GM23338 (cell line): ENCODE measurements around the gene MYO15B. TPM values are rescaled to one million over a fixed set of nuclear protein-coding genes. Genes with fewer than 3 reads are reported as not detected.

Source experiments
- ATAC-seq: fragments of 200-7000 bp; cut with Tn5 transposase; 3 replicates; pipeline ENCODE4 v1.9.1; 2020
- DNase-seq: peaks from one replicate; pipeline ENCODE4 v3.0.0-alpha.2; 2015; ENCODE audit warnings: low spot score
- H2AFZ ChIP-seq: fragments of 200-600 bp; sonication (generic); 2 replicates; pipeline ENCODE4 v1.8.0; 2016; ENCODE audit warnings: antibody characterized with exemption, mild to moderate bottlenecking, moderate library complexity
- H3F3A ChIP-seq: fragments of 200-600 bp; sonication (generic); replicated peaks from 2 replicates; pipeline ENCODE4 v1.8.0; 2017; ENCODE audit warnings: antibody characterized with exemption, mixed run types, low read depth
- H3K27ac ChIP-seq: fragments of 200-600 bp; sonication (generic); 2 replicates; pipeline ENCODE4 v1.6.1; 2016; ENCODE audit warnings: low read depth
- H3K27me3 ChIP-seq: fragments of 200-600 bp; sonication (generic); 2 replicates; pipeline ENCODE4 v1.8.0; 2016; ENCODE audit warnings: mild to moderate bottlenecking, mixed run types, moderate library complexity; ENCODE audit not compliant: insufficient read depth
- H3K36me3 ChIP-seq: fragments of 200-600 bp; sonication (generic); 2 replicates; pipeline ENCODE4 v1.8.0; 2016; ENCODE audit warnings: mild to moderate bottlenecking; ENCODE audit not compliant: insufficient read depth
- H3K4me1 ChIP-seq: fragments of 200-600 bp; sonication (generic); 2 replicates; pipeline ENCODE4 v1.8.0; 2016; ENCODE audit warnings: mild to moderate bottlenecking, moderate library complexity; ENCODE audit not compliant: insufficient read depth
- H3K4me2 ChIP-seq: fragments of 200-600 bp; sonication (generic); 2 replicates; pipeline ENCODE4 v1.7.1; 2017; ENCODE audit warnings: mixed run types
- H3K4me3 ChIP-seq: fragments of 200-600 bp; sonication (generic); 2 replicates; pipeline ENCODE4 v1.6.1; 2016; ENCODE audit warnings: mixed run types
- H3K79me2 ChIP-seq: fragments of 200-600 bp; sonication (generic); replicated peaks from 2 replicates; pipeline ENCODE4 v1.8.0; 2017; ENCODE audit warnings: mild to moderate bottlenecking; ENCODE audit not compliant: insufficient read depth
- H3K9me2 ChIP-seq: fragments of 200-600 bp; sonication (generic); 2 replicates; pipeline ENCODE4 v1.8.0; 2017; ENCODE audit not compliant: insufficient read depth
- H4K20me1 ChIP-seq: fragments of 200-600 bp; sonication (generic); replicated peaks from 2 replicates; pipeline ENCODE4 v1.8.0; 2017; ENCODE audit warnings: mild to moderate bottlenecking; ENCODE audit not compliant: insufficient read depth
- H3K27ac Mint-ChIP-seq: 2 replicates; pipeline ENCODE4 v1.8.0; 2020; ENCODE audit warnings: inconsistent platforms, mild to moderate bottlenecking, moderate library complexity, mixed read lengths
- H3K27me3 Mint-ChIP-seq: 3 replicates; pipeline ENCODE4 v1.8.0; 2022; ENCODE audit warnings: low read depth, mild to moderate bottlenecking, moderate library complexity, mixed read lengths, inconsistent platforms; ENCODE audit not compliant: insufficient read depth, poor library complexity
- H3K36me3 Mint-ChIP-seq: 3 replicates; pipeline ENCODE4 v1.8.0; 2021; ENCODE audit warnings: low read depth, mild to moderate bottlenecking, inconsistent platforms, moderate library complexity, mixed read lengths
- H3K4me1 Mint-ChIP-seq: 3 replicates; pipeline ENCODE4 v1.8.0; 2020; ENCODE audit warnings: mild to moderate bottlenecking, inconsistent platforms, mixed read lengths
- H3K4me3 Mint-ChIP-seq: 3 replicates; pipeline ENCODE4 v1.8.0; 2021; ENCODE audit warnings: moderate library complexity, mild to moderate bottlenecking, inconsistent platforms, mixed read lengths
- H3K9me3 Mint-ChIP-seq: 3 replicates; pipeline ENCODE4 v1.8.0; 2020; ENCODE audit warnings: moderate library complexity, mild to moderate bottlenecking, inconsistent platforms, mixed read lengths
- CTCF ChIP-seq, 2 experiments: fragments of 200-600 bp in 1 of 2; sonication (generic) in 1 of 2; conservative IDR thresholded peaks; 2 replicates each; pipeline versions ENCODE4 v1.5.1 to v1.6.1; 2016 to 2017; ENCODE audit warnings: antibody characterized with exemption in 2 of 2, low read depth in 2 of 2, mild to moderate bottlenecking in 2 of 2, moderate library complexity in 1 of 2
- EZH2phosphoT487 ChIP-seq: fragments of 200-600 bp; sonication (generic); IDR thresholded peaks from one replicate; pipeline ENCODE4 v1.8.1; 2018; ENCODE audit warnings: antibody characterized with exemption; ENCODE audit not compliant: unreplicated experiment
- ZNF114 ChIP-seq: fragments of 250-450 bp; sonication (Bioruptor Pico); IDR thresholded peaks from 2 replicates; pipeline ENCODE4 v1.5.0; 2020; ENCODE audit warnings: mild to moderate bottlenecking, moderate library complexity
- polyA plus RNA-seq: library from polyadenylated mRNA; unstranded; fragments of >200 nt; fragmentation: Nextera tagmentation; extraction: Ambion mirVana; gene quantifications from 2 replicates; pipeline ENCODE4 v1.2.1, GENCODE V29; 2016
- total RNA-seq: library from RNA; depleted of rRNA; stranded (reverse); fragments of >200 nt; shearing (Covaris generic); gene quantifications from 2 replicates; pipeline ENCODE4 v1.2.3, GENCODE V29; 2014

Gene MYO15B
- total and polyA plus RNA-seq, 2 experiments from 2014 or later: 6.6 to 12.4 TPM

DNA sequence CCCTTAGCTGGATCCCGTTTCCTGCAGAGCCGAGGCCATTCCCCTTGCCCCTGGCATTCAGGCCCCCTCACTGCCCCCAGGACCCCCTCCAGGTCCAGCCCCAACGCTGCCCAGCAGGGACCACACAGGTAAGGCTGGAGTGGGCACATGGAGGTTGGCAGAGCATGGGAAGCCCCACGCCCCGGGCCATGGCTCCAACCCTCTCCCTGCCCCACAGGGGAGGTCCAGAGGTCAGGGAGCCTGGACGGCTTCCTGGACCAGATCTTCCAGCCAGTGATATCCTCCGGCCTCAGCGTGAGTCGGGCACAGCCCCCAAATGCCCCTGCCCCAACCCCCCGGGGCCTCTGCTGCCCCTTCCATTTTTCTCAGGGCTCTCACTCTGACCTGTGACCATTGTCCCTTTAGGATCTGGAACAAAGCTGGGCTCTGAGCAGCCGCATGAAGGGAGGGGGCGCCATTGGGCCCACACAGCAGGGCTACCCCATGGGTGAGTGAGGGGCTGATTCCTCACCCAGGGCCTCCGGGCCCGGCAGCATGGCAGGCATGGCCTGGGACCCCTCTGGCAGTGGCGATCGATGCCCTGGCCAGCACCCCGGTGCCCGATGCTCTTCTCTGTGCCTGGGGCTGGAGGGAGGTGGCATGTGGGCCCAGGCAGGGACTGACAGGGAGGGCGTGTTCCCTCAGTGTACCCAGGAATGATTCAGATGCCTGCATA, 27.1 kb downstream of the MYO15B start:
- Histone ChIP-seq H3K4me1 (no peaks in the 10 kb centered on the region), H3K79me2 (no peaks in the 10 kb centered on the region), H3K36me3 (no peaks in the 10 kb centered on the region), H2AFZ (no peak overlapping the region), H3K9me2 (no peaks in the 10 kb centered on the region), H3K27me3 (no peaks in the 10 kb centered on the region), H3K27ac (no peak overlapping the region), H3K4me2 (no peak overlapping the region), H4K20me1 (no peaks in the 10 kb centered on the region), H3F3A (no peaks in the 10 kb centered on the region), H3K4me3 (no peak overlapping the region)
- no peak for TF ChIP-seq EZH2phosphoT487
- peak in 1 of 2 experiments; percentile 50; a peak in 2 of 4 replicates for TF ChIP-seq CTCF (conservative IDR thresholded peaks at IDR 0.05; ENCODE audit: low read depth in 2 of 2)
- H3K27me3 Mint-ChIP-seq: peaks cover 10% of the 10 kb centered on the region
- H3K9me3 Mint-ChIP-seq: no peaks in the 10 kb centered on the region; the same call in 2 of the 3 replicates
- no peaks in the 10 kb centered on the region for H3K36me3 Mint-ChIP-seq
- no peak overlapping the region for H3K4me3 Mint-ChIP-seq
- H3K27ac Mint-ChIP-seq: no peak overlapping the region
- H3K4me1 Mint-ChIP-seq: 0 out of 3 replicates have a peak, but pooled peaks cover under 1% of the 10 kb centered on the region
- ATAC-seq (peak; percentile 26), DNase-seq (no peak)

GRCh38 chr17:75615301-75615700, 27.7 kb downstream of the MYO15B start:
- Histone ChIP-seq H4K20me1 (no peaks in the 10 kb centered on the region), H3K4me3 (no peak overlapping the region), H3K9me2 (no peaks in the 10 kb centered on the region), H3K4me1 (no peaks in the 10 kb centered on the region), H3K27ac (no peak overlapping the region), H3K4me2 (no peak overlapping the region), H3K27me3 (no peaks in the 10 kb centered on the region), H3K79me2 (no peaks in the 10 kb centered on the region), H3F3A (no peaks in the 10 kb centered on the region), H2AFZ (no peak overlapping the region), H3K36me3 (no peaks in the 10 kb centered on the region)
- DNase-seq (no peak), ATAC-seq (peak; percentile 2; the same call in 1 of the 3 replicates)
- peaks cover 3% of the 10 kb centered on the region; the same call in 1 of the 3 replicates for H3K4me1 Mint-ChIP-seq
- H3K4me3 Mint-ChIP-seq: no peak overlapping the region
- peaks cover 11% of the 10 kb centered on the region for H3K27me3 Mint-ChIP-seq
- peak in 1 of 2 experiments; percentile 55; a peak in 2 of 4 replicates for TF ChIP-seq CTCF (conservative IDR thresholded peaks at IDR 0.05; ENCODE audit: low read depth in 2 of 2)
- TF ChIP-seq ZNF114 (CRISPR knock-in tag): no peak
- H3K36me3 Mint-ChIP-seq: no peaks in the 10 kb centered on the region
- no peaks in the 10 kb centered on the region; the same call in 2 of the 3 replicates for H3K9me3 Mint-ChIP-seq
- no peak overlapping the region for H3K27ac Mint-ChIP-seq
